NCI-H2029 treated with DMSO at 0.1 percent for 48 hours (cell line): ENCODE measurements around the gene LCT.
"Not testable (repeated sequence)": the region's sequence is repeated elsewhere in the genome, so short reads cannot be mapped to it uniquely, and the experiment has no call there.

Experiments used
- DNase-seq: peaks from one replicate; lab custom pipeline; 2025; lab: John Stamatoyannopoulos, UW

LCT gene

DNA sequence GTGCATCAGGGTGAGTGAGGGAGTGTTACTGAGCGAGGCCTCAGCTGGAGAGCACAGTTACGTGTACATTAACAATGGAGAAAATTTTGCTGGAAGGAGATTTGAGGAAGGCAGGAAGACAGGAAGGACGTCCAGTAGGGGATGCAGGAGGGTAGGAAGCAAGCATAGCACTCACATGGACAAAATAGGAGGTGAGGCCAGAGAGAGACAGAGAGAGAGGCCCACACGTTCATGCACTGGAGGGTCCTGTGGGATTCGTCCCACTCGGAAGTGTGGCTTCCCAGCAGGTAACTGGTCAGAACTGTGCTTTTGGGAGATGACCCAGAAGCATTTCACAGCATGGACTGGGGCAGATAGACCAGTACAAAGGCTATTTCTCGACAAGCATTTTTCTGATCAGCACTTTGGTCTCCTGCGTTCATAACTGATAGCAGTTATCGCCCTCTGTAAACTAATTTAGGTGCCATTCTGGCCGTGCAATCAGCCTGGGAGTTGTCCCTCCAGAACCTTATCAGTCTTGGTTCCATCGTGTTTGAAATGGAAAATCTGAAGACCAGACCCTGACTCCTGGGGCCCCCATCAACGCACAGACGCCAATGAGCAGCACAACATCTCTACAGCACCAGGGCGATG, 5.7 kb downstream of the LCT start:
- no peak for DNase-seq

- DNase-seq = no peak
Measured at GRCh38 chr2:135829378-135830135, 7.4 kb downstream of the LCT start.

DNA sequence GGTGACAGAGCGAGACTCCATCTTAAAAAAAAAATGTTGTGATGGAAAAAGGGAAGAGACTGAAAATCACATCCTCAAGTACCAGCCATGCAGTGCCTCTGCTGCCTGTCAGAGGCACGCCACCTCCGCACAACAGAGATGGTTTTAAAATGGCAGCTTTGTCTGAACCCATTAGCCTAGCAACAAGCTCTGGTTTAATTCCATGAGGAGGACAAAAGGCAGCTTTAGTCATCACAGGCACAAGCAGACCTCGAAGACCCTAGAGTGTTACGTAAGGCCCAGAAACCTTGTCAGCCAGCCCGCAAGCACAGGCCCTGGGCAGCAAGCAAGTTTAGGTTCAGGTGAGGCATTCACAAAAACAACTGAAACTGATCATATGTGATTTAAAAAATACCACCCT, 10.4 kb downstream of the LCT start:
- no peak for DNase-seq

DNA sequence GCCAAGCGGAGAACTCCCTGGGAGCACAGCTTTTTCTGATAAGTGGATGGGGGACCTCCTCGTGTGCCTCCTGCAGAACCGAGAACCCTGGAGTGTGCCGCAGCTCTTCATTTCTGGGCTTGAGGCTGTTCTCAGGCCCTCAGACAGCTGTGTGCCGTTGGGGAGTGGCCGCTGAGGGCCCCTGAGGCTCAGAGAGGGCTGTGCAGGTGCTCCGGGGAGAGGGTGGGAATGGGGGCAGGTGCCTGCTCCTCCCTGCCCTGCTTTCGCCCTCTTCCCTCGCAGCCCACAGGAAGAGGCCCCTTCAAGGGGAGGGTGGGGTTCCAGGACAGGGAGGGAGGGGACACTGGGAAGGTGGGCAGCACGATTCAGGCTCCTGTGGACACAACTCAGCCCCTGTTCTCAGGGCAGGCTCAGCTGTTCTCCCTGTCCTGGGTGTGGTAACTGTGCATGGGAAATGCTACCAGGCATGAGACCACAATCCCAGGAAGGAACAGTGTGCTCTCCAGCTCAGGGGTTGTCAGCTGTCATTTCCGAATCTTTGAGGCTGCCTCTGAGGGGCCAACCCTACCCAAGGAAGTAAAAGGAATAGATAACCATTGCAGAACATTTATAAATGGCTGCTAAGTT, 11.3 kb downstream of the LCT start:
- no peak for DNase-seq

GRCh38 chr2:135825131-135825530, 11.9 kb downstream of the LCT start:
- DNase-seq = no peak

DNA sequence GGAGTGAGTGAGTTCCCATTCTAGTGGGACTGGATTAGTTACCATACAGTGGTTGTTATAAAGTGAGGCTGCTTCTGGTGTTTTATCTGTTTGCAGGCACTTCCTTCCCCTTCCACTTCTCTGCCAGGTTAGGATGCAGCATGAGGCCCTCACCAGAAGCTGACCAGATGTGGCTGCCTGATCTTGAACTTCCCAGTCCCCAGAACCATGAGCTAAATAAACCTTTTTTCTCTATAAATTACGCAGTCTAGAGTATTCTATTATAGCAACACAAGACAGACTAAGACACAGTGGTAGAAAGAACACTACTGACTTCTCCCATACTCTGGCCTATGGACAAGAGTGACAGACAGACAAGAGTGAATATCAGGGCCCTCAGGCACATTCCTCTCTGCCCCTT, 14.1 kb downstream of the LCT start:
- DNase-seq = no peak

GRCh38 chr2:135821190-135821589, 15.8 kb downstream of the LCT start:
- DNase-seq = no peak

DNA sequence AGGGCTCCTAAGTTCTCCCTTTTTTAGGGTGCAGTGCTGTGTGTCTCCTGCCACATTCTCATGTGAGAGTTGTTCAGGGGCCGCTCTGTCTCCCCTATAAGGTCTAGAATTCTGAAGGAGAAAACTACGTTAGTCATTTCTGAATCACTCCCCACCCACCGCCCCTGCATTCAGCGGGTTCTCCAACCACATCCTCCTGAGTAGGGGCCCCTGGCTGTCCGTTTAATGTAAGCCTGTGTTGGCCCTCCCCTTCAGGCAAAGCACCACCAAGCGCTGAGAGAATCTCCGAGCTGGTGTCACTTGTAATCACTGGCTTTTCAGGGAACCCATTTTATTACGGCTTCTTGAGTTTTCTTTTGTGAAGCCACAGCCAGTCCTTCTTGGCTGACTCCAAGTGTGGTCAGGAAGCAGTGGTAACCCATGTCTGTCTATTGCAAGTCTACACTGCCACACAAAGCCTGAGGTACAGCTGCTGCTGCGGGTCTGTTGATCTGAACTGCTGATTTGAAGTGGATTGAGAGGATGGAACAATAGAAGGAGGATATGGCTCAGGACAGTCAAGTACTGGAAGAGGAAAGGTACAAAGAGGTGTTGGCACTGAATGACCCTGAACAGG, 16.9 kb downstream of the LCT start:
- peak; percentile 53 for DNase-seq

DNA sequence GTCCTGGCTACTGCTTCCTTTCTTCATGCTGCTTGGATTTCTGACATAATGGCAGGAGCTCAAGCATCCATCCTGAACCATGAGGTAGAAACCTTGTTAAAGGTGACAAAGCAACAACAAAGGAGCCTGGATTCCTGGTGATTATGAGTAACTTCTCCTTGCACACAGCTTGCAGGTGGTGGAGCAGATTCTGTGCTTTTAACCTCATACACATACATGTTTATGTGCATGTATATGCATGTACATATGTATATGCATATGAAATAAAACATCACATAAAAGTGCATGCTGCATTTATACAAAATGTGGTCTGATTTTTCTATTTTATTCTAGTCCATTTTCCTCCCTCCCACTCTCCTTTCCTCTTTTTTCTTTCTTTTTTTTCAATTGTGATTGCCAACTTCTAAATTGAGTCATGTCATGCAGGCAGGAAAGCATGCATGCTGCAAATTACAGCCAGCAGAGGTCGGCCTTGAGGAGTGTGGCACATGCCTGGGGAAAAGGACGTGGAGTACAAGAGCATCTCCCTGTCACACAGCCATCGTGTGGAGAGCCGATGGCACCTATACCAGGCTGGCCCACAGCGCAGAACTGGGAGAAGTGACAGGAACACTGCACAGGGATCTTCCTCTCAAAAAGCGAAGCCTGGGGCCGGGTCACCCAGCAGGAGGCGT, 17.9 kb downstream of the LCT start:
- no peak for DNase-seq

- no peak for DNase-seq
Measured at GRCh38 chr2:135817951-135818350, 19.0 kb downstream of the LCT start.

GRCh38 chr2:135817466-135817865, 19.5 kb downstream of the LCT start:
- no peak for DNase-seq

DNA sequence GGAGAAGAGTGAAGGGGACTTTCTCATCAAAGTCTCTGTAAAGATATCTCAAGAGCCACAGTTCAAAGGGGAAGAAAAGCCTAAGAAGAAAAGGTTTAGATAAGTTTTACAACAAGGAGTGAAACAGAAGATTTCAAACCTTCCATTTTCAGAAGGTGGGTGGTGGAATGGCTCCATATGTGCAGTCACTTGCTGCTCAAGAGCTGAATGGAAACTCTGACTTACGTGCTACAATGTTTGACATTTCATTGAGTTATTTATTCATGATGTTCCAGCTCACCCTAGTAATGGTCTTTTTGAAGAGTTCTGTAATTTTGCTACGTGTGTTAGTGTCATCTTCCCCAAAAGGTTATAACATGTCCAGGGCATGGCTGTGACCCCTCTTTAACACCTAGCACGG, 21.7 kb downstream of the LCT start:
- no peak for DNase-seq

- DNase-seq = no peak
Measured at GRCh38 chr2:135812907-135813511, 24.0 kb downstream of the LCT start.

DNA sequence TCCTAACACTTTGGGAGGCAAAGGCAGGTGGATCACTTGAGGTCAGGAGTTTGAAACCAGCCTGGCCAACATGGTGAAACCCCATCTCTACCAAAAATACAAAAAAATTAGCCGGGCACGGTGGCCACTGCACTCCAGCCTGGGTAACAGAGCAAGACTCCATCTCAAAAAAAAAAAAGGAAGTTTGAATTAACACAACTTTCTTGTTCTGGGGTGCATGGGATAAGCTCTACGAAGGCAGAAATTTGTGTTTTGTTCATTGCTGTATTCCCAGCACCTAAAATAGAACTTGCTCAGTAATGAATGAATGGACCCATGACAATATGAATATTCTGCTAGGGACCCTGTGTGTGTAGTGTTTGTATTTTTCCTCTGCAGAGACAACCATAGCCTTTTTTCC, 29.1 kb downstream of the LCT start:
- not testable (repeated sequence) for DNase-seq

DNA sequence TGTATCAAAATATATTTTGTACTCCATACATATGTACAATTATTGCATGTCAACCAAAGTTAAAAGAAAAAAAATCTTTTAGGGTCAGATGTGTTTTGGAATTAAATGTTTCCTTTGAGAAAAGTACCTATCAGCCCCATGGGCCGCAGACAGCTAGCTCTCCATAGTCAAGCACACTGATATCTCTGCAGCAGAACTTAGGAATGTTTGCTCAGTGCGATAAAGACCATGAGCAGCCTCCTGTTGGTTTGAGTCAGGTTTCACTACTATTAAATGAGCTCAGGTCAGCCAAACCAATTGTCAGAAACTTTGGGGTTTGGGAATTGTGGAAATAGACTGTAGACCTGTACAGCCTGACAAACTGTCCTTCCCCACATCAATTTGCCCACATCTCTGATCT, 33.7 kb downstream of the LCT start:
- DNase-seq = no peak

GRCh38 chr2:135802350-135802749, 34.6 kb downstream of the LCT start:
- DNase-seq = no peak

DNA sequence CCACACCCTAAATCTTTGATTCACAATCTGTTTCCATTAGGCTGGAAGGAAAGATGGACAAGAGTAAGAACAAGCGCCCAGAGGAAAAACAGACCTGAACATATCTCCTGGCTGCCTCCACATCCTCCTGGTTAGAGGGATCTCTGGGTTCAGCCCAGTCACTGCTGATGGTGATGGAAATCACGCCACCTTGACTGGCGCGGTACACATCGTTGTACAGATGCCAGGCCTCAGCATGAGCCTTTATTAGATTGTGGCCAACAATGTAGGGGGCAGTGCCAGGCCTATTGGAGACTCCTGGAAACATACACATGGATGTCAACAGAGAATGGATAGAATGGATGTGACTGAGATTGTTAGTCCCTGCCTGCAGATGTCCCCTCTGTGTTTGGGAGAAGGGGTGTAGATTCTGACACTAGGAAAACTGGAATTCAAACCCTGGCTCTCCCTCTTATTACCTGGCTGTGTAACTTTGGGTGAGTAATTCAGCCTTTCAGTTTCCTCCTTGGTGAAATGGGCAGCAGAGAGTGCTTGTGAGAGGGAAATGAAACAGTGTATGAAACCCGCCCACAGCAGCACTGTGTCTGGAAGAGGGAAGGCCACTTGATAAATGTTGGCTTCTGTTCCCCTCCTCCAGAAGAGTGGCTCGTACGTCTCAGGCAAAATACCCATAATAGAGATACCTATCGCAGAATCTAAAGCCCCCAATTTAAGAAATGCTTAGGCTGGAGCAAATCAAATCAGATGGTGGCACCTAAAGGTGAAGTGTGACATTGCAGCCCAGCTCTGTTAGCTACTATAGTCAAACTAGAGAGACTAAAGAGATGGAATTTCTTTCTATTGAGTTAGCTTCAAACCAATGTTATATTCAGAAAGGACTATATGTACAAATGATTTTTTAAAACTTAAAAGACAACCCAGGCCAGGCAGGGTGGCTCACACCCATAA, 36.2 kb downstream of the LCT start:
- DNase-seq = no peak

GRCh38 chr2:135799738-135800137, 37.2 kb downstream of the LCT start:
- DNase-seq = no peak

DNA sequence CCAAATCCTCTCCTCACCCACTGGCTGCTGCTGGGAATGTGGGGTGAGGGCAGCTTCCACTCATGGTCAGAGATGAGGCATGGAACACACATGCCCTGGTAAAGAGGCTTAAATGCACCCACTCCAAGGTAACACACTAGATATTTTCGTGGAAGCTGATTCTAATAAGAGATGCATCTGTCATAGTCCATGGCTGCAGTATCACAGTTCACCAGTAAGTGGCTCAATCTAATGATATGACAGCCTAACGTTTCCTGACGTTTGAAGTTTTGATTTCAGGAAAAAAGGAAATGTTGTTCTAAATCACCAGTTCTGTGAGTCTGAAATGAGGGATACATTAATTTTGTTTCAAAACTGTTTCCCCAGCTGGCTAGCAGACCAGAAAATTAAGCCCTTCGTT, 38.2 kb downstream of the LCT start:
- no peak for DNase-seq

DNA sequence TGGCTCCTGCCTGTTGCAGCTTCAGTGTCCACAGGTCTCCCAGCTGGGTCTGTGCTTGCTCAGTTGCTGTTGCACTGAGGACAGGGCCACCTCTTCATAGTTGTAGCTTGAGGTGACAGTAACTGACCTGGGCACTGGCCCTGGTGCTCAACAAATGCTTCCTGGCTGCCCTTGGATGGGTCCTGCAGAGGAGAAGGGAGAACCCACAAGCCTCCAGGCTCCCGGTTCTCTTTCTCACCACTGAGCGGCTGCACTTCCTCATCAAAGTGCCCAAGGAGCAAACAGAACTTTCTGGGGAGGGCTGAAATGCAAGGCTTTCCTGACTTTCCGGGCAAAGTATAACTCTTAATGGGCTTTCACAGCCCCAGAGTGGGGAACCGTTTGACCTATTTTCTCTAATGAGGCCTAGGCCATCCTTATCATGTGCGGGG, 38.7 kb downstream of the LCT start:
- no peak for DNase-seq
